HCEC 1CT (cell line): Measurements from ENCODE around the gene ZNF561.
A peak's percentile ranks its signal among the peaks of the same experiment; 100 is the strongest.

Experiments used
- DNase-seq: peaks from one replicate; pipeline ENCODE4 v3.0.0-alpha.2; 2017

ZNF561 gene

DNA sequence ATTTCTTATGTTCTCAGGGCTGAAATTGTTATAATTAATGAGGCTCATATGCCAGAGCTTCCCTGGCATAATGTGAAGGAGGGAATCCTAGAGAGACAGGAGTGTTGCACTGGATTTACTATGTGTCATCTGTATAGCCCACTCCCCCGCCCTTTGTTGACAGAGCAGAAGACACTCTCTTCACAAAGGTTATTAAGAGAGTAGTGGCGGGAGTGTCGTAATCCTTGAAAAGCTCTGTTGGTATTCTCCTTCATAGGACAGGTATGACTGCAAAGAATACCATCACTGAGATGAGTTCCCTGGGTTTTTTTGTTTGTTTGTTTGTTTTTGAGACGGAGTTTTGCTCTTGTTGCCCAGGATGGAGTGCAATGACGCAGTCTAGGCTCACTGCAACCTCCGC, 50.8 kb downstream of the ZNF561 start:
- no peak for DNase-seq

DNA sequence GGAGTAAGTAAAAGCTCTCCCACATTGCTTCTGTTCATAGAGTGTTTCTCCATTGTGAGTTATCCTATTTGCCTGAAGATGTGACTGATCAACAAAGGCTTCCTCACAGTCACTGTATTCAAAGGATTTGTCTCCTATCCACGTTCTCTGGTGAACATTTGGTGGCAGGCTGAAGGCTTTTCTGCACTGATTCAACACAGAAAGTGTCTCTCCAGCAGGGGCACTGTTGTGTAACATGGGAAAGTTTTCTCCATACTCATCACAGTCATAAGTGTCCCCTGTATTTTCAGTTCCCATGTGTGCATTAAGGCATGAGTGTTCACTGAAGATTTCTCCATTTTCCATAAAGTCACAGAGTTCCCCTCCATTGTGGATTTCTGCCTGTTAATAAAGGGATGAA, 54.3 kb downstream of the ZNF561 start:
- DNase-seq: no peak

- DNase-seq: peak; percentile 10
Observed at GRCh38 chr19:9565900-9566705, 54.9 kb downstream of the ZNF561 start.
